ENCODE data around the gene ATP2B3.

- TF ChIP-seq CTCF (IDR thresholded peaks at IDR 0.05), result no peak
- TF ChIP-seq REST (IDR thresholded peaks at IDR 0.05; ENCODE audit: insufficient read depth in 1 of 2, low read depth in 2 of 2, low read length in 1 of 2), result no peak
- TF ChIP-seq POLR2AphosphoS5 (IDR thresholded peaks at IDR 0.05; ENCODE audit: low read depth, low read length), result no peak
Measured at GRCh38 chrX:153502131-153502530, 15.3 kb upstream of the ATP2B3 start.

All from Panc1 (cell line).